Kidney epithelial cell (primary cell): ENCODE data around the gene IPCEF1. TPM values are rescaled to one million over a fixed set of nuclear protein-coding genes. Genes with fewer than 3 reads are reported as not detected.

Experiments used
- DNase-seq: peaks from one replicate; pipeline ENCODE4 v3.0.0-alpha.2; 2010; ENCODE audit warnings: low read depth
- H3K27me3 ChIP-seq: 2 replicates; pipeline ENCODE4 v1.6.0; 2011; ENCODE audit warnings: low read length; ENCODE audit not compliant: control insufficient read depth, insufficient read depth
- H3K36me3 ChIP-seq: 2 replicates; pipeline ENCODE4 v1.5.1; 2011; ENCODE audit warnings: low read length; ENCODE audit not compliant: control insufficient read depth, insufficient read depth
- H3K4me3 ChIP-seq: 2 replicates; pipeline ENCODE4 v1.5.1; 2011; ENCODE audit warnings: low read depth, mild to moderate bottlenecking, control low read depth, low read length
- CTCF ChIP-seq: IDR thresholded peaks from 2 replicates; pipeline ENCODE4 v1.5.1; 2011; ENCODE audit warnings: mild to moderate bottlenecking, moderate library complexity, low read length, control low read depth, inconsistent platforms; ENCODE audit not compliant: insufficient read depth, poor library complexity, severe bottlenecking
- total RNA-seq: library from RNA; depleted of rRNA; stranded (reverse); fragments of >200 nt; gene quantifications from 2 replicates; pipeline ENCODE4 v1.2.3, GENCODE V29; 2015

The IPCEF1 gene
- total RNA-seq, 1 donor from 2014 or later, result 1.0 TPM

DNA sequence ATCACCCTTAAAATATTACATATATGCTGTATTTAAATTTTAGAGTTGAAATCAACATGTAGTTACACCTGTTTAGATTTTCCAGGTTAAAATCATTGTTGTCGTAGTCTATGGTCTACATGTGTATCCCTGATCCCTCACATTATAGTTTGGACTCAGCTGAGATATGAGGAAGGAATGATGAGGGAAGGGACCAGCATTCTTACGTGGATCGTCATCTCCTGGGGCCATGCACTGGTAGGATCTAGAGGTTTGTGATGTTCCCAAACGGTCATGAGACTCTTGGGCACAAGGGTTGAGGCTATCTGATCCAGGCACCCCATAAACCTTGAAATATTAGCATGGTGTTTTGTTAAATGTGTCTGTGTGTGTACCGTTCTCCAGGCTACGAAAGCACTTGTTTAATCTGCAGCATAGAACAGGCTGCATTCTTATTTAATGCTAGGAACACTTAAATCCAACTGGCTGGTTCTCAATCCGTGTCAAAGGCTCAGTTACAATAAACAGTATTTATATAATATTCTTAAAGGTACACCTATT lies 55.4 kb downstream of the IPCEF1 start:
- DNase-seq, result no peak
- TF ChIP-seq CTCF, result no peak
- H3K27me3 ChIP-seq, result no peaks in the 10 kb centered on the region

GRCh38 chr6:154298297-154298696 lies 58.3 kb downstream of the IPCEF1 start:
- no peak for TF ChIP-seq CTCF

More for the DNA sequence above, 55.4 kb downstream of the IPCEF1 start:
- Histone ChIP-seq H3K36me3 (no peaks in the 10 kb centered on the region), H3K4me3 (no peak overlapping the region)

DNA sequence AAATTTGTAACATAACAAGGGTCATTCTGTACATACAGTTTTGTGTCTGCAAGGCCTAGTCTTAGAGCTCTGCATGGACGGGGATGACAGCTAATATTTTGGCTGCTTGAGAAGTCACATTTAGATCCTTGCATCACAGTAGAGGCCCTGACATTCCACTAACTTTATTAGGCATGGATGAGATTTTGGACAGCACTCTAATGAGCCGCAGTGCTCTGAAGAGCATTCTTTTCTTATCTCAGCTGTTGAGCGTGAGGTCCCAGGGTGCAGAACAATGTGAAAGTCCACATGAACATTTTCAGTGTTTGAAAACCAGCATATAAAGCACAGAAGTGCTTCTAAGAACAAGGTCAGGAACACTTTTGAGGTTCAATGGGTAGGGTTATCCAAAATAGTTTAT lies 58.9 kb downstream of the IPCEF1 start:
- Histone ChIP-seq H3K27me3 (no peaks in the 10 kb centered on the region), H3K4me3 (no peak overlapping the region), H3K36me3 (no peaks in the 10 kb centered on the region)
- no peak for DNase-seq
- no peak for TF ChIP-seq CTCF

More at GRCh38 chr6:154298297-154298696, 58.3 kb downstream of the IPCEF1 start:
- Histone ChIP-seq H3K4me3 (no peak overlapping the region), H3K27me3 (no peaks in the 10 kb centered on the region), H3K36me3 (no peaks in the 10 kb centered on the region)
- peak; percentile 75 for DNase-seq

DNA sequence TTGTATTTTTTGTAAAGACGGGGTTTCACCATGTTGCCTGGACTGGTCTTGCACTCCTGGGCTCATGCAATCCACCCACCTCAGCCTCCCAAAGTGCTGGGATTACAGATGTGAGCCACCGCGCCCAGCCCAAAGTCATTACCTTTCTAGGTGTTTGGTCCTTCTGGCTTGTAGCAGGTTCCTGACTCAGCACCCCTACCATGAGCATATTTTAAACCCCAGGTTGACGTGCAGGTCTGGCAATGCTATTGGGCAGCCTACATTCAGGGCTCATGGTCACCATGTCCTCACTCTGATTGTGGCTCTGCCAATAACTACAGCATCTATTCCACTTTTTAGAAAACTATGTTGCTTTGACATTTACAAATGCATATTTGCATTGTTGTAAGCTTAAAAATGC lies 59.4 kb downstream of the IPCEF1 start:
- no peak for TF ChIP-seq CTCF
- H3K4me3 ChIP-seq, result no peak overlapping the region
- DNase-seq, result no peak
- H3K27me3 ChIP-seq, result no peaks in the 10 kb centered on the region
- no peaks in the 10 kb centered on the region for H3K36me3 ChIP-seq

DNA sequence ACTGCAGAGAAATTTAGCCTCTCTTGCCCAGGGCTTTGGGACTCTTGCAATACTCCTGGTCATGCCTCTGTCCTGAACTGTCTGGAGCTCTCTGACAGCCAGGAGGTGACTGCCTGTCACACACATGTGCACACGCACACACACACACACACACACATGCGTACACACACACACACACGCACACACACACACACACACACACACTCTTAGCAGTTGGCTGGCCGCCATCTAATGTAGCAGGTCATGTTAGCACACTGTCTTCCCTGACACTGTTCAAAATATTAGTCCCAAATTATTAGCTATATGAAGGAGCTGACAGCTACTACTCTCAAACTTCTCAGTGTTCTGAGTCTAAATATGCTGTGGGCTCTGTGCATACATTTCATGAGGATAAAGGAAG lies 60.9 kb downstream of the IPCEF1 start:
- Histone ChIP-seq H3K27me3 (no peaks in the 10 kb centered on the region), H3K36me3 (no peaks in the 10 kb centered on the region), H3K4me3 (no peak overlapping the region)
- TF ChIP-seq CTCF, result no peak
- DNase-seq, result no peak

DNA sequence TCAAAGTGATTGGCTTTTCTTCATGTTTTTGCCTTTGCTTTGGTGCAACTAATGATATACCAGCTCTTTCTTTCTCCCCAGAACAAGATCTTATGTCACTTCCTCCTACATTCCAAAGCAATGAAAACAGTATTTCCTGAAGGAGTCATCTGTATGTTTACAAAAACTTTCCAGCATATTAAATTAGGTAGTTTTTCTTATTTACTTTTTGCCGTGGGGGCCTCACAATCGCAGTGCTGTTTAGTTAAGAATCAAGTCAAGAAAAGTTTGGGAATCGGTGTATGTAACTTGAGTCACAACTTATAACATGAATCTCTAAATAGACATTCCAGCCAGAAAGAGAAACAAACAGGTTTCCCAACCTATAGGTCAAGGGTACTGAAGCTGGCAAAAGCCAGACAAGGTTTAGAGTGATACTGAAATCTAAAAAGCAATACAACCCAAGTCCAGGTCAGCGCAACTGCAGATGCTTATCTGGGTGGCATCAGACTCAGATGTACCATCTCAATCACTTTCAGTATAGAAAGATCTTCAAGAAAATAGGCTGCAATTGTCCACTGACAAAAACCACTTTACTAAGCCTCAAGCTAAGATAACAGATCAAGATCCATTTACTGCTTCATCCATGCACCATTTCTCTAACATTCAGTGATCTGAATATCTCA lies 63.6 kb downstream of the IPCEF1 start:
- TF ChIP-seq CTCF, result no peak
- DNase-seq, result peak; percentile 64
- no peak overlapping the region for H3K4me3 ChIP-seq
- H3K27me3 ChIP-seq, result no peaks in the 10 kb centered on the region
- H3K36me3 ChIP-seq, result no peaks in the 10 kb centered on the region
